ENCODE data around the gene TRIM41. TPM values are rescaled to one million over a fixed set of nuclear protein-coding genes. Genes with fewer than 3 reads are reported as not detected.
A peak's percentile ranks its signal among the peaks of the same experiment; 100 is the strongest.

Gene TRIM41
- total and polyA plus RNA-seq, 2 of the 13 experiments (the other 11 are each of a cell fraction or from before 2014, with no cell fraction given) = 10.2 to 16.7 TPM

DNA sequence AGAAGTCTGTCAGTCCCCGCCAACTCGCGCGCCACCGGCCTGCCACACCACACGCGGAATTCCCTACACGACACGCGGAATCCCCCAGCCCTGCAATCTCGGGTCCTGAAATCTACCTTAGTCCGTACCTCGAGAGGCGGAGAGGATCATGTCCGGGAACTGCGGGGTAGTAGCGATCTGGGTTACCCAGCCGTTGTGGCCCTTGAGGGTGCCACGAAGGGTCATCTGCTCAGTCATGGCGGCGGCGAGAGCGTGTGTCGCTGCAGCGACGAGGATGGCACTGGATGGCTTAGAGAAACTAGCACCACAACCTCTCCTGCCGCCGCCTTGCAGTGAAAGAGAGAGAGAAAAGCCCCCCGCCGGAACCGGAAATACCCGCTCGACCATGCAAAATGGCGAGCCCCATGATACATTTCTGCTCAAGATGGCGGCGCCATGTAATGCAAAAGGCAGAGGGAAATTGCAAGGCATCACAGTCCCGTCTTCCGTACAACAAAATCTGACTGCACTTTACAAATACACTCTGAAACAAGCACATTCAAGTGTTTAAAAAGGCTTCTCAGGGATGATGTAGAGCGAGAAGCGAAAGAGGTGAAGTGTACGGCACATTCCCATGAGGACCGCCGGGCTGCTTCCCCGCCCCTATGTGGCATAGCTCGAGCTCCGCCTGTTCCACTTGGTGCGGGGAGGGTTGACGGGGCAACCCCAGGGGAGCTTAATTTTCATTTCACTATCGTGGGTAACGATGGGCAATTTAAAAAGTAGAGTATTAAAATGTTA, 20.7 kb downstream of the TRIM41 start, which contains the start of gene RACK1 (continued):
- TF ChIP-seq, protein P1, sequence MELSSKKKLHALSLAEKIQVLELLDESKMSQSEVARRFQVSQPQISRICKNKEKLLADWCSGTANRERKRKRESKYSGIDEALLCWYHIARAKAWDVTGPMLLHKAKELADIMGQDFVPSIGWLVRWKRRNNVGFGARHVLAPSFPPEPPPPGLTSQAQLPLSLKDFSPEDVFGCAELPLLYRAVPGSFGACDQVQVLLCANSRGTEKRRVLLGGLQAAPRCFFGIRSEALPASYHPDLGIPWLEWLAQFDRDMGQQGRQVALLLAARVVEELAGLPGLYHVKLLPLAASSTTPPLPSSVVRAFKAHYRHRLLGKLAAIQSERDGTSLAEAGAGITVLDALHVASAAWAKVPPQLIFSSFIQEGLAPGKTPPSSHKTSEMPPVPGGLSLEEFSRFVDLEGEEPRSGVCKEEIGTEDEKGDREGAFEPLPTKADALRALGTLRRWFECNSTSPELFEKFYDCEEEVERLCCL (CRISPR knock-in tag; IDR thresholded peaks at IDR 0.05; ENCODE audit: borderline replicate concordance) = peak; percentile 78; the same call in 1 of the 2 replicates
- no peak for TF ChIP-seq ZNF460 (CRISPR knock-in tag; IDR thresholded peaks at IDR 0.05; ENCODE audit: borderline replicate concordance)
- 0 out of 2 replicates have a peak, but pooled peaks have one; percentile 29 for TF ChIP-seq MED13 (CRISPR knock-in tag; IDR thresholded peaks at IDR 0.05)
- no peak for TF ChIP-seq NPAS2 (CRISPR knock-in tag; IDR thresholded peaks at IDR 0.05; ENCODE audit: borderline replicate concordance)
- no peak; the same call in 1 of the 2 replicates for TF ChIP-seq NFKB2 (CRISPR knock-in tag; IDR thresholded peaks at IDR 0.05; ENCODE audit: borderline replicate concordance)
- TF ChIP-seq HNF4A (CRISPR knock-in tag; IDR thresholded peaks at IDR 0.05) = 0 out of 2 replicates have a peak, but pooled peaks have one; percentile 3
- TF ChIP-seq RARA (CRISPR knock-in tag; IDR thresholded peaks at IDR 0.05) = peak; percentile 8; the same call in 1 of the 2 replicates
- peak; percentile 65 for TF ChIP-seq ELF3 (CRISPR knock-in tag; IDR thresholded peaks at IDR 0.05)
- TF ChIP-seq CENPX (CRISPR knock-in tag; IDR thresholded peaks at IDR 0.05) = no peak
- peak; percentile 95 for TF ChIP-seq HES4 (CRISPR knock-in tag; IDR thresholded peaks at IDR 0.05; ENCODE audit: borderline replicate concordance)
- peak; percentile 83 for TF ChIP-seq ZNF878 (CRISPR knock-in tag; IDR thresholded peaks at IDR 0.05)
- TF ChIP-seq, protein P2, sequence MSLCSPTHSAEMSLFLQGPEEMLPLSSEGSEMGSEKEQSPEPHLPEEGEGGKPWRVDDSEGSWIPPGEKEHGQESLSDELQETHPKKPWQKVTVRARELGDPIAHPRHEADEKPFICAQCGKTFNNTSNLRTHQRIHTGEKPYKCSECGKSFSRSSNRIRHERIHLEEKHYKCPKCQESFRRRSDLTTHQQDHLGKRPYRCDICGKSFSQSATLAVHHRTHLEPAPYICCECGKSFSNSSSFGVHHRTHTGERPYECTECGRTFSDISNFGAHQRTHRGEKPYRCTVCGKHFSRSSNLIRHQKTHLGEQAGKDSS (CRISPR knock-in tag; IDR thresholded peaks at IDR 0.05; ENCODE audit: borderline replicate concordance, low read depth) = no peak
- no peak; the same call in 1 of the 2 replicates for TF ChIP-seq NFKBIZ (CRISPR knock-in tag; IDR thresholded peaks at IDR 0.05)
- TF ChIP-seq ZSCAN22 (CRISPR knock-in tag; IDR thresholded peaks at IDR 0.05) = no peak
- TF ChIP-seq, protein P3, sequence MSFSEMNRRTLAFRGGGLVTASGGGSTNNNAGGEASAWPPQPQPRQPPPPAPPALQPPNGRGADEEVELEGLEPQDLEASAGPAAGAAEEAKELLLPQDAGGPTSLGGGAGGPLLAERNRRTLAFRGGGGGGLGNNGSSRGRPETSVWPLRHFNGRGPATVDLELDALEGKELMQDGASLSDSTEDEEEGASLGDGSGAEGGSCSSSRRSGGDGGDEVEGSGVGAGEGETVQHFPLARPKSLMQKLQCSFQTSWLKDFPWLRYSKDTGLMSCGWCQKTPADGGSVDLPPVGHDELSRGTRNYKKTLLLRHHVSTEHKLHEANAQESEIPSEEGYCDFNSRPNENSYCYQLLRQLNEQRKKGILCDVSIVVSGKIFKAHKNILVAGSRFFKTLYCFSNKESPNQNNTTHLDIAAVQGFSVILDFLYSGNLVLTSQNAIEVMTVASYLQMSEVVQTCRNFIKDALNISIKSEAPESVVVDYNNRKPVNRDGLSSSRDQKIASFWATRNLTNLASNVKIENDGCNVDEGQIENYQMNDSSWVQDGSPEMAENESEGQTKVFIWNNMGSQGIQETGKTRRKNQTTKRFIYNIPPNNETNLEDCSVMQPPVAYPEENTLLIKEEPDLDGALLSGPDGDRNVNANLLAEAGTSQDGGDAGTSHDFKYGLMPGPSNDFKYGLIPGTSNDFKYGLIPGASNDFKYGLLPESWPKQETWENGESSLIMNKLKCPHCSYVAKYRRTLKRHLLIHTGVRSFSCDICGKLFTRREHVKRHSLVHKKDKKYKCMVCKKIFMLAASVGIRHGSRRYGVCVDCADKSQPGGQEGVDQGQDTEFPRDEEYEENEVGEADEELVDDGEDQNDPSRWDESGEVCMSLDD (CRISPR knock-in tag; IDR thresholded peaks at IDR 0.05; ENCODE audit: borderline replicate concordance) = no peak
- peak; percentile 78; the same call in 1 of the 2 replicates for TF ChIP-seq MEF2D (CRISPR knock-in tag; IDR thresholded peaks at IDR 0.05)
- TF ChIP-seq MATR3 (CRISPR knock-in tag; IDR thresholded peaks at IDR 0.05) = no peak
- TF ChIP-seq, protein P4, sequence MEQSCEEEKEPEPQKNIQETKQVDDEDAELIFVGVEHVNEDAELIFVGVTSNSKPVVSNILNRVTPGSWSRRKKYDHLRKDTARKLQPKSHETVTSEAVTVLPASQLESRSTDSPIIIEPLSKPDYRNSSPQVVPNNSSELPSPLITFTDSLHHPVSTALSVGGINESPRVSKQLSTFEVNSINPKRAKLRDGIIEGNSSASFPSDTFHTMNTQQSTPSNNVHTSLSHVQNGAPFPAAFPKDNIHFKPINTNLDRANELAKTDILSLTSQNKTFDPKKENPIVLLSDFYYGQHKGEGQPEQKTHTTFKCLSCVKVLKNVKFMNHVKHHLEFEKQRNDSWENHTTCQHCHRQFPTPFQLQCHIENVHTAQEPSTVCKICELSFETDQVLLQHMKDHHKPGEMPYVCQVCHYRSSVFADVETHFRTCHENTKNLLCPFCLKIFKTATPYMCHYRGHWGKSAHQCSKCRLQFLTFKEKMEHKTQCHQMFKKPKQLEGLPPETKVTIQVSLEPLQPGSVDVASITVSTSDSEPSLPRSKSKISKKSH (CRISPR knock-in tag; IDR thresholded peaks at IDR 0.05; ENCODE audit: borderline replicate concordance) = peak; percentile 73; the same call in 1 of the 2 replicates
